ENCODE results near the gene RGR. TPM values are rescaled to one million over a fixed set of nuclear protein-coding genes. Genes with fewer than 3 reads are reported as not detected.

The RGR gene
- total and polyA plus RNA-seq, 12 donors = 0.17 TPM; not detected in 11

DNA sequence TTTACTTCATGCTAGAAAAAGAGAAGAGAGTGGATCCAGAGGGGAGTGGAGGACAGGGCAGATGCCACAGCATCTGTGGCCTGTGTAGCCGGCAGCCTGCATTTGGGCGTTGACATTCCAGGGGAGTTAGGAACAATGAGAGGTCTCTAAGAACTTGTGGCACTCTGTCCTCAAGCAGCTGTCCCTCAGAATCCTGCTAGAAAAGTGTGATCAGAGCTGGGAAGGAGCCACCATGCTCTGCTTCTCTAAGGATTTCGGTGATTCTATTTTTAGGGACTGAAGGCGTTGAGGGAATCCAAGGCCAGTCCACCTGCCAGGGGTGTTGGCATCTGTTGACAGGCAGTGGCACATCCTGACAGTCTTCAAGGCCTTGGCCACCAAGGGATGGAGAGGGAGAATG, 27.1 kb upstream of the RGR start:
- no peak for DNase-seq
- TF ChIP-seq POLR2A (IDR thresholded peaks at IDR 0.05) (no peak), CTCF (IDR thresholded peaks at IDR 0.05) (no peak)
- no peaks in the 10 kb centered on the region for H3K9me3 ChIP-seq (replicated peaks in 1 of 3)
- intact Hi-C loops (cut with DNase I) = no loop called here
- H3K4me3 ChIP-seq = no peak overlapping the region
- H3K4me1 ChIP-seq (replicated peaks in 1 of 2) = no peaks in the 10 kb centered on the region
- no peaks in the 10 kb centered on the region for H3K27me3 ChIP-seq
- 89 to 97% (median 92%) methylated on average over 4 of the region's 4 CpGs for WGBS, 4 donors
- no peaks in the 10 kb centered on the region for H3K36me3 ChIP-seq (replicated peaks in 1 of 2)
- H3K27ac ChIP-seq = no peak overlapping the region

GRCh38 chr10:84221916-84222315, 22.9 kb upstream of the RGR start:
- Histone ChIP-seq H3K9me3 (replicated peaks in 1 of 3) (no peaks in the 10 kb centered on the region), H3K4me3 (no peak overlapping the region), H3K4me1 (replicated peaks in 1 of 2) (no peaks in the 10 kb centered on the region), H3K36me3 (replicated peaks in 1 of 2) (no peaks in the 10 kb centered on the region), H3K27me3 (no peaks in the 10 kb centered on the region), H3K27ac (no peak overlapping the region)
- no peak for TF ChIP-seq POLR2A (IDR thresholded peaks at IDR 0.05)
- intact Hi-C loops (cut with DNase I) = no loop called here
- WGBS, 4 donors = 68 to 82% (median 78%) methylated on average over 4 to 8 of the region's 8 CpGs
- DNase-seq = no peak

- DNase-seq = no peak
- Histone ChIP-seq H3K4me3 (no peak overlapping the region), H3K27me3 (no peaks in the 10 kb centered on the region), H3K36me3 (replicated peaks in 1 of 2) (no peaks in the 10 kb centered on the region), H3K27ac (no peak overlapping the region), H3K4me1 (replicated peaks in 1 of 2) (no peaks in the 10 kb centered on the region), H3K9me3 (replicated peaks in 1 of 3) (no peaks in the 10 kb centered on the region)
- TF ChIP-seq POLR2A (IDR thresholded peaks at IDR 0.05) (no peak), CTCF (IDR thresholded peaks at IDR 0.05) (no peak)
- WGBS, 4 donors = 29 to 52% (median 45%) methylated on average over 5 to 6 of the region's 6 CpGs
- intact Hi-C loops (cut with DNase I) = no loop called here
Observed at GRCh38 chr10:84224411-84225028, 20.3 kb upstream of the RGR start.

GRCh38 chr10:84225427-84226173, 19.3 kb upstream of the RGR start, which contains the start of gene LRIT2:
Gene LRIT2, minus strand, starts transcription at chr10:84225544. Its CDS starts 24 bp downstream, at chr10:84225520.
- WGBS, 4 donors = 54 to 70% (median 59%) methylated on average over 6 of the region's 6 CpGs

More at GRCh38 chr10:84225427-84226173, 19.3 kb upstream of the RGR start, which contains the start of gene LRIT2:
- no peak for DNase-seq
- Histone ChIP-seq H3K4me3 (no peak within 1 kb of the TSS), H3K9me3 (replicated peaks in 1 of 3) (no peaks in the 10 kb centered on the region), H3K27ac (no peak within 1 kb of the TSS), H3K4me1 (replicated peaks in 1 of 2) (no peaks in the 10 kb centered on the region), H3K27me3 (no peaks in the 10 kb centered on the region), H3K36me3 (replicated peaks in 1 of 2) (no peaks in the 10 kb centered on the region)
- intact Hi-C loops (cut with DNase I) = no loop called here
- TF ChIP-seq CTCF (IDR thresholded peaks at IDR 0.05) (no peak), POLR2A (IDR thresholded peaks at IDR 0.05) (no peak)
